SIG-M5 treated with dmso at 0.1 percent for 504 hours (cell line): ENCODE results near the gene FBXL3.
A peak's percentile ranks its signal among the peaks of the same experiment; 100 is the strongest.
"Not testable (repeated sequence)": the region's sequence is repeated elsewhere in the genome, so short reads cannot be mapped to it uniquely, and the experiment has no call there.

Source experiments
- DNase-seq: peaks from one replicate; lab custom pipeline; 2025; ENCODE audit not compliant: unreplicated experiment; lab: John Stamatoyannopoulos, UW

Gene FBXL3

DNA sequence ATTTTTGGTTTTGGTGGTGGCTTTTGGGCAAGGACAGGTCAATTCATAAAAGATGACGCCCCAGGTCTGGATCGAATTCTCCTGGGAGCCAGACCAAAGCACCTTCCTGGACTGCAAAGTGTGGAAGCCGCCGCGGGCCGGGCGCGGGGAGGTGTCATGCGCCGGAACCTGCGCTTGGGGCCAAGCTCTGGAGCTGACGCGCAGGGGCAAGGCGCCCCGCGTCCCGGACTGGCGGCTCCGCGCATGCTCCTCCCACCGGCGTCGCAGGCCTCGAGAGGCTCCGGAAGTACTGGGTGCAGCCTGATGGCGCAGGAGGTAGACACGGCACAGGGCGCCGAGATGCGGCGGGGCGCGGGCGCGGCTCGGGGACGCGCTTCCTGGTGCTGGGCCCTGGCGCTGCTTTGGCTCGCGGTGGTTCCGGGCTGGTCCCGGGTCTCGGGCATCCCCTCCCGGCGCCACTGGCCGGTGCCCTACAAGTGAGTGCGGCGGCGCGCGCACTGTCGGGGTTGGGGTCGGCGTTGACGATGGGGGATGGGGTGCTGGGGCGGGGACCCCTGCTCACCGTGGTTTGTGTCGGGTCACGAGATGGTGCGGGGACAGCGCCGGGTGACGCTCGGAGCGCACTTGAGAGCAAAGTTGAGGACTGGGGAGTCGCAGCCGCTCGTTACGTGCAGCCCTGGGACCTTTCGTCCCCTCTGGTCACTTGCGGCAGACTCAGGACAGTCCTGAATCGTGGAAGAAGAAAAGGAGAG is 35.0 kb downstream of the FBXL3 start, which contains the start of gene CLN5:
CLN5 (plus strand) TSS at position 286 of the 752 bp plus-strand sequence; CDS start at position 304, 18 bp downstream.
- DNase-seq = peak; percentile 94

- DNase-seq = no peak
Observed at GRCh38 chr13:76991432-76991795, 35.5 kb downstream of the FBXL3 start.

DNA sequence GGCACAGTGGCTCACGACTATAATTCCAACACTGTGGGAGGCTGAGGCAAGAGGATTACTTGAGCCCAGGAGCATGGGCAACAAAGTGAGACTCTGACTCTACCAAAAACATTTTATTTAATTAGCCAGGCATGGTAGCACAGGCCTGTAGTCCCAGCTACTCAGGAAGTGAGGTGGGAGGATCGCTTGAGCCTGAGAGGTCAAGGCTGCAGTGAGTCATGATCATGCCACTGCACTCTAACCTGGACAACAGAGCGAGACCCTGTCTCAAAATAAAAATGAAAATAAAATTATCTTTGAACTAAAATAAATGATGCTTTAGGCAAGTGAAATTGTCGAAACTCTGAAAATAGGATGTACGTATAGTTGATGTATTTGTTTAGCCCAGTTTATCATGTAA is 43.3 kb downstream of the FBXL3 start:
- no peak for DNase-seq

DNA sequence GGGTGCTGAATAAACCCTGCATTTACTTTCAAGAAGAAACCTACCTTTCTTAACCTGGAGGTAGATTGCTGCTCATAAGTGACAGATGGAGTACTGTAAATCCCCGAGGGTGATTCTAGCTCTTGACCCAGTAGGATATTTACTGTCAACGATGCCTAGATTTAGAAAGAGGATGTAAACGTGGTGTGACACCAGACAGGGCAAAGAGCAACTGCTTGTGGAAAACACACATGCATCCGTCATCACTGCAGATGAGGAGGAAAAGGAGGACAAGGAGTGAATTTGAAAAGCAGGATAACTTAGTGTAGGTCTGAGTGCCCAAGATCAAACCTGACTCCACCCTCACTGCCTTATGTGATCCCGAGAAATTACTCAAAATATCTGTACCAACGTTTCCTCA is 44.9 kb downstream of the FBXL3 start:
- DNase-seq = no peak

- DNase-seq = peak; percentile 47
Observed at GRCh38 chr13:76980075-76980718, 46.8 kb downstream of the FBXL3 start.

DNA sequence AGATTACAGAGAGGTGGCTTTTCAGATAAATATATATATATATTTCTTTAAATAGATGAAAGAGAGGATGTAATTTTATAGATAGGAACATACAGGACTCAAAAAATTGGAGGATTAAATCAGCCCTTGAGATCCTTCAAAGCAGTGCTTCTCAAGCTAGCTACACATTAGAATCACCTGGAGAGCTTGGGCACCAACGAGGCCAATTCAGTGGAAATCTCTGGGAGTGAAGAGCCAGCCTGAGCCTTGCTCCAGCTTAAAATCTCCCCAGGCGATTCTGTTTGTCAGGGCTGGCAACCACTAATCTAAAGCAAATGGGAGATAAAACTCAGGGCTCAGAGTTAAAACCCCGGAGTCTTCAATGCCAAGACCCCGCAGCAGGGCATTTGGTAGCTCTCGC is 50.0 kb downstream of the FBXL3 start:
- DNase-seq = no peak

DNA sequence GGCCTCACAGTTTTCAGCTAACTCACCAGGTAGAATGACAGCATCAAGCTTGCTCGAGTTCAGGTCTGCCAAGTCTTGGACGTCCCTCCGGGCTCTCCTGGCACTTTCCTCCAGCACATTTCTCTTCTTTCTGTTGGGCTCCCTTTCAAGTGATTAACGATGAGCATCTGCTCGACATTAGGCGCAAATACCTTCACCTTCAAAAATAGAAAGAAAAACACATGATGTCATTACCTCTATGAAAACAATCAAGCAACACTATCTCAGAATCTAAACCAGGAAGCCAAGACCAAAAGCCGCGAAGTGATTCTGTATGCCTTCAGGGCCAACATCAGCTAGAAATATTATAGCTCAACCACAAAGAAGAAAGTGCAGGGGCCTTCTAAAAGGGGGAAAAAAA is 50.5 kb downstream of the FBXL3 start:
- no peak for DNase-seq

GRCh38 chr13:76975863-76976262 is 51.1 kb downstream of the FBXL3 start:
- DNase-seq = no peak

- DNase-seq = no peak
Observed at GRCh38 chr13:76974618-76974975, 52.4 kb downstream of the FBXL3 start.

DNA sequence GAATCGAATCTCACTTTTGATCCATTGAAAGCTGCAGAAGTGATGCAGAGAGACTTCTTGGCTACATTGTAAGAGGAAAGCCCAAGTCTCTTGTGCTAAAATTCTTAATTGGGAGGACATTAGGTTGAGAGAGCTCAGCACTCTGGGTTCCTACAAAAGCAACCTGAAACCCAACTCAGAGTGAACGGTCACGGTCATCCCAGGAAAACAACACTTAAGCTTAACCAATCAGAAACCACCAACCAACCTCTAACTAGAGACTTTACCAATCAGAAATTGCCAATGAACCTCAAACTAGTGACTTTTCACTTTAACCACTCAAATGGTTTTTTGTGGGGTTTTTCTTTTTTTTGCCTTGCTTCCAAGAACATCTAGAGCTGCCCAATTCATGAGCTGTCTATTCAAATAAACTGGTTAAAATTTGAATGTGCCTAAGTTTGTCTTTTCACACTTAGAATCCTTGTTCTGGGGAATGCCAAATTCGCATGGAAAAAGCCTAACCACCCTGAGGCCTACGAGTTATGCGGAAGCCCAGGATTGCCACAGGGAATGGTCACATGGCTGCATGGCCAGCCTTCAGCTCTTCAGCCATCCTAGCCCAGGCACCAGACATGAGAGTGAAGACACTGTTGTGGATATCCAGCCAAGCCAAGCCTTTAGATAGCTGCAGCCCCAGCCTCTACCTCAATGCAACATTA is 52.9 kb downstream of the FBXL3 start:
- no peak for DNase-seq

- no peak for DNase-seq
Observed at GRCh38 chr13:76971851-76972829, 54.8 kb downstream of the FBXL3 start.

DNA sequence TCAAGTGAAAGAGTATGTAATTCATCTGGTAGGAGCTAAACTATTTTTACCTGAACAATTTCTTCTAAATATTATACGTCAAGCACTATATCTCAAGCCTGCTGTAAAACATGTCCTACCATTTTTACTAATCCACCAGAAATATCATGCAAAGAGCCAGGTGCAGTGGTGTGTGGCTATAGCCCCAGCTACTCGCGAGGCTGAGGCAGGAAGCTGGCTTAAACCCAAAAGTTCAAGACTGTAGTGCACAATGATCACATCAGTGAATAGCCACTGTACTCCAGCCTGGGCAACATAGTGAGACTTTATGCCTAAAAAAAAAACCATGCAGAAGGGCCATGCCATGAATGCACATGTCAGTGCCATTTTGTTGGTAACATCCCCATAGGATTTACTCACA is 55.7 kb downstream of the FBXL3 start:
- DNase-seq = no peak

DNA sequence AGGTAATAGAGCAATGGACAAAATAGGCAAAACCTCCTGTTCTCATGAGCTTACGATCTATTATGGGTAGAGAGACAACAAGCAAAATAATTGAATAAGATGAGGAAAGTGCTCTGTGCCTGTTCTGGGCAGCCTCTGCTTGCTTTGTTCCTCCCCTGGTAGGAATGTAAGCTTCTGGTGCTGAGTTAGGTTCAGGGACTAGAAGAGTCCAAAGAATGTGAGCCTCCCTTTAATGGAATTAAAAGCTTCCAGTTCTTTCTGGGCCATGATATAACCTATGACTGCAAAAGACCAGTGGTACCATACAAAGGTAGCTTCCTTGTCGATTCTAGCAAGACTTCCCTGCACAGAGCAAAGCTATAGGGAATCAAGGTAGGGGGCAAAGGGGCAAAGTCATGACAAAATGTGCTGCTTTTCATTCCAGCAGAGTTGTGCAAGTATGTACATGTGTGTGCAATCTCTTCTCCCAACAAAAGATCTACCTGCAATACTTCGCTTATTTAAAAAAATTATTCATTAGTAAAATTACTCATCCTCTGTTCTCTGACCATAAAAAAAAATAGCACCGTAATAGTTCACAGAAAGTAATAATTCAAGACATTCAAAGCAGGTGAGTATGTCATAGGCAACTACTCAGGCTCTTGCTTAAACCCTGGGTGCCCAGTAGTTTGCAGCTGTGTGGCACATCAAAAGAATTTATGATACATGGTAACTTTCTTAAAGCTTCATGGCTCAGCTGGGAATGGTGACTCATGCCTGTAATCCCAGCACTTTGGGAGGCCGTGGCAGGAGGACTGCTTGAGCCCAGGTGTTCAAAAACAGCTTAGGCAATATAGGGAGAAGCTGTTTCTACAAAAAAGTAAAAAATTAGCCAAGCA is 57.2 kb downstream of the FBXL3 start:
- DNase-seq = no peak

- DNase-seq = no peak
Observed at GRCh38 chr13:76968041-76968440, 58.9 kb downstream of the FBXL3 start.

GRCh38 chr13:76967031-76967430 is 59.9 kb downstream of the FBXL3 start:
- DNase-seq = no peak

DNA sequence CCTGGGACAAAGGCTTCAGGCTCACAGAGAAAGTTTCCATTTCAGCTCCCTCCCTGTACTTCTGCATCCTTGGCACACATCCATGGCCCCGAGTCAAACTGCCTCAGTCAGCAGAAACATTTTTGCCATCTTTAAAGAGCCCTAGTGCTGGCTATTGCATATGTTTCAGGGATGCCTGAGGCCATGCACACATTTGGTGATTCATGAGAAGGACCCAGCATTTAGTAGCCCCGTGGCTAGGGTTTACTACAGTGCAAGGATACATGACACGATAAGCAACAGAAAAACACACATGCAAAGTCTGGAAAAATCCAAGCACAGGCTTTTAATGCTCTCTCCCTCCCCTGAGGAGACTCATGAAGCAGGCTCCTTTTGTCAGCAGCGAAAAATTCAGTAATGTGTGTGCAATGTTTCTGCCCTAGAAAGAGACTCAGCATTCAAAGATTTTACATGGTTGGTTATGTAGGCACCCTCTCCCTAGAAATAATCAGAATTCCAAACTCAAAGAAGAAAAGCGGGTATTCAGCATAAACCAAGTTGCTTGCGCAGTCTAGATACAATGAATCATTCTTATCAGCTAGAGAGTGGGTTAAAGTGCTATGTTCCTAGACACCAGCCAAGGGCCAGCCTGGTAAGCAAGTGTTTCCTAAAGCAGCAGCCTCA is 61.1 kb downstream of the FBXL3 start:
- DNase-seq = no peak

DNA sequence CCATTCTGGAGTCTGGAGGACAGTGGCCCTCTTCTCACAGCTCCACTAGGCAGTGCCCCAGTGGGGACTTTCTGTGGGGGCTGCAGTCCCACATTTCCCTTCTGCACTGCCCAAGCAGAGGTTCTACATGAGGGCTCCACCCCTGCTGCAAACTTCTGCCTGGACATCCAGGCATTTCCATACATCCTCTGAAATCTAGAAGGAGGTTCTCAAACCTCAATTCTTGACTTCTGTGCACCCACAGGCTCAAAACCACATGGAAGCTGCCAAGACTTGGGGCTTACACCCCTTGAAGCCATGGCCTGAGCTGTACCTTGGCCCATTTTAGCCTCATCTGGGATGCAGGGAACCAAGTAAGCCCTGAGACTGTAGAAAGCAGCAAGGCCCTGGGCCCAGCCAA is 67.2 kb downstream of the FBXL3 start:
- not testable (repeated sequence) for DNase-seq

GRCh38 chr13:76958841-76959432 is 68.0 kb downstream of the FBXL3 start:
- no peak for DNase-seq

DNA sequence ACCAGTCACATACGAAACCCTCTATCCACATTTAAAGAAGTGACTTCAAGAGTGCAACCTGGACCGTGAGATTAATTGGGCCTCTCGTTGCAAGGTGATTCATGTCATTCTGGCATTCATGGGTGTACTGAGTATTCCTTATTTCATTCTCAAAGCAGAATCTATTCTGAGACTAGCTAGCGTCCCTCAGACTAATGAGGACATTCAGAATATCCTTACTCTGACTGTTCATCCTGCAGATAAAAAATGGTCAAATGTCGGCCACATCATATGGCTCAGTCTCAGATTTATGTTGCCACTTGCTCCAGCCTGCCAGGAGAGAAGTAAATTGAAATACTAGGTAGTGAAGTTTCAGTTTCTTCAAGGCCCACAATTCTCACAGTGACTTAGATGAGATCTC is 71.3 kb downstream of the FBXL3 start:
- DNase-seq = no peak
